ENCODE measurements around the gene AAGAB. TPM values are rescaled to one million over a fixed set of nuclear protein-coding genes. Genes with fewer than 3 reads are reported as not detected.

AAGAB gene
- total RNA-seq, 4 donors from 2014 or later, result 19.1 to 36.5 (median 27.6) TPM

DNA sequence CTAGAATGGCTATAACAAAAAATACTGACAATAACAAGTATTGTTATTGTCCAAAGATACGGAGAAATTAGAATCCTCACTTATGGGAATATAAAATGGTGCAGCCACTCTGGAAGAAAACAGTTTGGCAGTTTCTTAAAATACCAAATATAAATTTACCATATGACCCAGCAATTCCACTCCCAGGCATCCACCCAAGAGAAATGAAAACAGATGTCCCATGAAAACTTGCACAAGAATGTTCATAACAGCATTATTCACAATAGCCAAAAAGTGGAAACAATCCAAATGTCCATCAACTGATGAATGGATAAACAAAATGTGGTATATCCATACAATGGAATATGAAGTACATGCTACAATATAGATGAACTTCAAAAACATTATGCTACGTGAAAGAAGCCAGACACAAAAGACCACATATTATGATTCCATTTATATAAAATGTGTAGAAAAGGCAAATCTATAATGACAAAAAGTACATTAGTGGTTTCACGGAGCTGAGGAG lies 9.4 kb downstream of the AAGAB start:
- 81 to 82% methylated on average over 3 of the region's 3 CpGs for WGBS, 2 donors (ENCODE audit: low coverage in 1 of 2)
- TF ChIP-seq, protein P1, sequence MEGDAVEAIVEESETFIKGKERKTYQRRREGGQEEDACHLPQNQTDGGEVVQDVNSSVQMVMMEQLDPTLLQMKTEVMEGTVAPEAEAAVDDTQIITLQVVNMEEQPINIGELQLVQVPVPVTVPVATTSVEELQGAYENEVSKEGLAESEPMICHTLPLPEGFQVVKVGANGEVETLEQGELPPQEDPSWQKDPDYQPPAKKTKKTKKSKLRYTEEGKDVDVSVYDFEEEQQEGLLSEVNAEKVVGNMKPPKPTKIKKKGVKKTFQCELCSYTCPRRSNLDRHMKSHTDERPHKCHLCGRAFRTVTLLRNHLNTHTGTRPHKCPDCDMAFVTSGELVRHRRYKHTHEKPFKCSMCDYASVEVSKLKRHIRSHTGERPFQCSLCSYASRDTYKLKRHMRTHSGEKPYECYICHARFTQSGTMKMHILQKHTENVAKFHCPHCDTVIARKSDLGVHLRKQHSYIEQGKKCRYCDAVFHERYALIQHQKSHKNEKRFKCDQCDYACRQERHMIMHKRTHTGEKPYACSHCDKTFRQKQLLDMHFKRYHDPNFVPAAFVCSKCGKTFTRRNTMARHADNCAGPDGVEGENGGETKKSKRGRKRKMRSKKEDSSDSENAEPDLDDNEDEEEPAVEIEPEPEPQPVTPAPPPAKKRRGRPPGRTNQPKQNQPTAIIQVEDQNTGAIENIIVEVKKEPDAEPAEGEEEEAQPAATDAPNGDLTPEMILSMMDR (IDR thresholded peaks at IDR 0.05), result no peak
- TF ChIP-seq POLR2AphosphoS5 (IDR thresholded peaks at IDR 0.05) (no peak), EP300 (IDR thresholded peaks at IDR 0.05) (no peak), POLR2A (IDR thresholded peaks at IDR 0.05) (no peak)
- no peaks in the 10 kb centered on the region for H3K27me3 ChIP-seq
- no peak overlapping the region for H3K4me3 ChIP-seq
- H3K36me3 ChIP-seq, result peaks cover 0 to 15% of the 10 kb centered on the region in 2 donors
- H3K27ac ChIP-seq, result no peak overlapping the region
- H3K9me3 ChIP-seq, result no peaks in the 10 kb centered on the region
- no peak for ATAC-seq
- H3K4me1 ChIP-seq, result peaks cover 0 to 24% (median 6%) of the 10 kb centered on the region in 3 donors

DNA sequence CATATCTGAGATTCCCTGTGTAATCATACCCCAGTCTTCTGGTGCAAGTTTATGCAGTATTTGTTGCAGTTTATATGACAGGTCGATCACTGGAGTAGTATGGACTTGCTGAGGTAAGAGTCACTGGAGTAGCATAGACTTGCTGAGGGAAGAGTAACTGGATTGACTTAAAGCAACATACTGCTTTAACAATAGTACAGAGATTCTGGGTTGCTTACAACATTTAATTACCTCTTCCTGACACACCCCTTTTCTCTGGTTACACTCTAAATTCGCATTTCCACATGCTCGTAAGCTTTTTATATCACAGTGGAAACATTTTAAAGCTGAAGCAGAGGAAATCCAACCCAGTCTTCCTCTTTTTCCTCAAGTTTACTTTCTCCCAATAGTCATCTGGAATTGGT lies 11.8 kb downstream of the AAGAB start:
- Histone ChIP-seq H3K27me3 (no peaks in the 10 kb centered on the region), H3K4me3 (no peak overlapping the region), H3K27ac (no peak overlapping the region), H3K36me3 (peaks cover 0 to 15% of the 10 kb centered on the region in 2 donors), H3K4me1 (peaks cover 0 to 28% (median 8%) of the 10 kb centered on the region in 3 donors), H3K9me3 (no peaks in the 10 kb centered on the region)
- 64 to 79% methylated on average over 2 to 3 of the region's 3 CpGs for WGBS, 2 donors (ENCODE audit: low coverage in 1 of 2)
- no peak for ATAC-seq
- TF ChIP-seq POLR2AphosphoS5 (IDR thresholded peaks at IDR 0.05) (no peak), POLR2A (IDR thresholded peaks at IDR 0.05) (no peak), EP300 (IDR thresholded peaks at IDR 0.05) (no peak)
- TF ChIP-seq, protein P1 (IDR thresholded peaks at IDR 0.05), result no peak

DNA sequence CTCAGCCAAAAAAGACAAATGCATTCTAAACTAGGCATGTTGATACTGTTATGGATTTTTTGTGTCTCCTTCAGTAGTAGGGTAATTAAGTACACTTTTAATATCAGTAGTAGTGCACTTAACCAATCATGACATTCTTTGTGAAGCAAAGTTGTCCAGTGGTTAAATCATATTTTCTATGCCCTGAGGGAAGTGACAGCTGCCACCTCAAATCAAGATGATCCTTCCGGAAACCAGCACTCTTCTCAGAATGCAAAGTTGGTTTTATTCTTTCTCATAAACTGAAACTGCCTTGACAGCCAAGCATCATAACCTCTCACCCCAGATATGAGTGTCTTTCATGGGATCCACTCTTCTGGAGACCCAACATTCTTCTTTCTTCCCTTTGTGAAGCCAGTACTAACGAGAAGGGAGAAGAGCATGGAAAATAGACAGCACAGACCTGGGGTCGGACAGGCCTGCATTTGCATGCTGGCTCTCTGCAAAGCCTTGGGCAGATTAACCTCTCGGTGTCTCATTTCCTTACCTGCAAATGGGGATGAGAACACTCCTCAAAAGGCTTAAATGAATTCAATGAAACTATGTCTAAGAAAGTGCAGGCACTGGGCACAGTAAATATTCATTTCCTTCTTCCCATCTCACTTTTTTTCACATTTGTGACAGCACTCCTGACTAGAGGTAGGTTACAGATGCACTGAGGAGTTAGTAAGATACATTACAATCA lies 13.2 kb downstream of the AAGAB start:
- Histone ChIP-seq H3K9me3 (no peaks in the 10 kb centered on the region), H3K27me3 (no peaks in the 10 kb centered on the region), H3K4me1 (peaks cover 0 to 28% (median 8%) of the 10 kb centered on the region in 3 donors), H3K4me3 (no peak overlapping the region), H3K27ac (no peak overlapping the region), H3K36me3 (peaks cover 0 to 10% of the 10 kb centered on the region in 2 donors)
- 91% methylated on average over 3 to 4 of the region's 4 CpGs for WGBS, 2 donors (ENCODE audit: low coverage in 1 of 2)
- TF ChIP-seq POLR2AphosphoS5 (IDR thresholded peaks at IDR 0.05), result no peak
- ATAC-seq, result no peak

DNA sequence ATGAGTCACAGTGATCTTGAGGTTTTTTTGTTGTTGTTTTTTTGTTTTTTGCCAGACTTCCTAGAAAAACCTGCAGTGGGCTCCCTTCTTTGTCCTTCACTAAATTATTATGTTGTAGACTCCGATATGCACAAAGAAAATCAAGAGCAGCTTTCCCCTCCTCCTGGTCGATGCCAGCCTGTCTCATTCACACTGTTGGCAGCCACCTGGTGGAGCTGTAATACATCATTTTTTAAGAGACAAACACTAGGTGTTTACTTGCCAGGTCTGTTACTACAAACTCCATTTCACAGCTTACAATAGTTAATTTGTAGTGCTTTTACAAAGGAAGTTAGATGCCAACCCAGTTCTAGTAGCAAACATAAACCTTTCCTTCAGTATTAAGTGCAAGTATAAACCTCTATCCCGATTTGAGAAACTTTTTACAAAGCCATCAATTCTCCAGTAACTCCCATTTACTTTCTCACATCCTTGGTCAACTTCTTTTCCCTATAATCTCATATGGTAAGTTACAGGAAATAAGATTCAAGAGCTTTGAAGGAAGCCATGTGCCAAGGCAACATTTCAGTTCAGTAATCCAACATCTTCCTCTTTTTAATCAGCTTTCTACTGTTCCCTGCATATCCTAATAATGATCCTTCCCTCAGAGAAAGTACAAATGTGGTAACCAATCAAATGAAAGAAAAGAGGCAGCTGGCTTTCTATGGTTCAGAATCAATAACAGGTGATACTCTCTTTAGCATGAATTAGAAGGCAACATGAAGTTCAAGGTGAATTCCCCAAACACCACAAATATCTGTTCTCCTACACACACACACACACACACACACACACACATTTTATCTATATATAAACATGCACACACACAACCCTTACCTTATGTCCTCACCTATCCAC lies 14.0 kb downstream of the AAGAB start:
- Histone ChIP-seq H3K4me1 (peaks cover 0 to 28% (median 8%) of the 10 kb centered on the region in 3 donors), H3K36me3 (peaks cover 0 to 9% of the 10 kb centered on the region in 2 donors), H3K4me3 (no peak overlapping the region), H3K9me3 (no peaks in the 10 kb centered on the region), H3K27me3 (no peaks in the 10 kb centered on the region), H3K27ac (no peak overlapping the region)
- ATAC-seq, result no peak
- TF ChIP-seq POLR2AphosphoS5 (IDR thresholded peaks at IDR 0.05), result no peak
- WGBS, 2 donors (ENCODE audit: low coverage in 1 of 2), result 36 to 54% methylated on average over 3 of the region's 3 CpGs

DNA sequence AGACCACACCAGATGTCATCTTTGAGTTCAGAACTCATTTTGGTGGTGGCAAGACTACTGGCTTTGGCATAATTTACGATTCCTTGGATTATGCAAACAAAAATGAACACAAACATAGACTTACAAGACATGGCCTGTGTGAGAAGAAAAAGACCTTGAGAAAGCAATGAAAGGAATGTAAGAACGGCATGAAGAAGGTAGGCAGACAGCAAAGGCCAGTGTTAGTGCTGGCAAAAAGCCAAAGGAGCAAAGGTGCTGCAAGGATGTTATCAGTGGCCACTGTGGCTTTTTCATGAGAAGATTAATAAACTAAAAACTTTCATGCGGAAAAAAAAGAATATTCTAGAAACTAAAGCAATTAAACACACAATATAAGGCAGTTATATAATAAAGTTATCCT lies 21.9 kb downstream of the AAGAB start:
- H3K4me3 ChIP-seq, result no peak overlapping the region
- H3K27ac ChIP-seq, result no peak overlapping the region
- 83 to 86% methylated on average over 2 to 3 of the region's 3 CpGs for WGBS, 2 donors (ENCODE audit: low coverage in 1 of 2)
- no peaks in the 10 kb centered on the region for H3K4me1 ChIP-seq
- no peak for ATAC-seq
- no peak for TF ChIP-seq EP300 (IDR thresholded peaks at IDR 0.05)
- TF ChIP-seq POLR2A (IDR thresholded peaks at IDR 0.05), result no peak
- TF ChIP-seq, protein P1 (IDR thresholded peaks at IDR 0.05), result no peak
- no peak for TF ChIP-seq POLR2AphosphoS5 (IDR thresholded peaks at IDR 0.05)
- peaks cover 2 to 60% of the 10 kb centered on the region in 2 donors for H3K36me3 ChIP-seq
- no peaks in the 10 kb centered on the region for H3K27me3 ChIP-seq
- no peaks in the 10 kb centered on the region for H3K9me3 ChIP-seq

All from gastroesophageal sphincter (tissue), 4 donors.